SK-N-SH treated with all-trans-retinoic acid at 6 μM for 48 hours (cell line): ENCODE results near the gene CEMIP.

Experiments used
- PATZ1 ChIP-seq: fragments of 250-450 bp; sonication (Bioruptor Pico); IDR thresholded peaks from 2 replicates; pipeline ENCODE4 v1.8.0; 2020; ENCODE audit warnings: mild to moderate bottlenecking, moderate library complexity, borderline replicate concordance
- ZFP30 ChIP-seq: fragments of 450-650 bp; formaldehyde crosslinking; IDR thresholded peaks from 2 replicates; pipeline ENCODE4 v1.5.0; 2022; ENCODE audit warnings: mild to moderate bottlenecking, moderate library complexity
- ZNF8 ChIP-seq: fragments of 450-650 bp; formaldehyde crosslinking; IDR thresholded peaks from 2 replicates; pipeline ENCODE4 v1.5.0; 2020; ENCODE audit warnings: mild to moderate bottlenecking, moderate library complexity

GRCh38 chr15:81000144-81000623 is 221.0 kb downstream of the CEMIP start:
- TF ChIP-seq ZFP30 (CRISPR knock-in tag) (no peak), PATZ1 (CRISPR knock-in tag) (no peak), ZNF8 (CRISPR knock-in tag) (no peak)
